HCT116 (cell line): Measurements from ENCODE around the gene IPO11.

Experiments
- CEBPB ChIP-seq: IDR thresholded peaks from 2 replicates; pipeline ENCODE4 v1.6.1; 2012; ENCODE audit warnings: low read depth
- CTCF ChIP-seq, 3 experiments: fragments of 200-600 bp in 1 of 3; sonication (generic) in 1 of 3; IDR thresholded peaks in 2 of 3; conservative IDR thresholded peaks in 1 of 3; 2 replicates each; pipeline ENCODE4 v1.5.1; 2012 to 2017; ENCODE audit warnings: low read depth in 2 of 3, low read length in 2 of 3, antibody characterized with exemption in 1 of 3, borderline replicate concordance in 1 of 3, control low read depth in 1 of 3, mild to moderate bottlenecking in 1 of 3, mixed read lengths in 1 of 3, mixed run types in 1 of 3, moderate library complexity in 1 of 3; ENCODE audit not compliant: insufficient read depth in 1 of 3
- ELF1 ChIP-seq: IDR thresholded peaks from 2 replicates; pipeline ENCODE4 v1.6.1; 2012; ENCODE audit warnings: low read depth, borderline replicate concordance
- FOSL1 ChIP-seq: IDR thresholded peaks from 2 replicates; pipeline ENCODE4 v1.6.1; 2012; ENCODE audit warnings: low read depth
- POLR2A ChIP-seq: IDR thresholded peaks from 2 replicates; pipeline ENCODE4 v1.7.0; 2011; ENCODE audit warnings: borderline replicate concordance; ENCODE audit not compliant: insufficient read depth, insufficient read length; ENCODE audit errors: extremely low read depth
- SP1 ChIP-seq: IDR thresholded peaks from 2 replicates; pipeline ENCODE4 v1.6.1; 2012; ENCODE audit warnings: low read depth
- SRF ChIP-seq: IDR thresholded peaks from 2 replicates; pipeline ENCODE4 v1.6.1; 2012; ENCODE audit warnings: low read depth
- ZBTB33 ChIP-seq: IDR thresholded peaks from 2 replicates; pipeline ENCODE4 v1.6.1; 2011; ENCODE audit warnings: mild to moderate bottlenecking, low read length, moderate library complexity; ENCODE audit not compliant: insufficient replicate concordance; ENCODE audit errors: extremely low read depth

GRCh38 chr5:62594364-62594984, 181.9 kb downstream of the IPO11 start:
- TF ChIP-seq POLR2A = no peak
- TF ChIP-seq ELF1 = no peak
- no peak for TF ChIP-seq CTCF (IDR thresholded peaks at IDR 0.05 in 2 of 3, conservative IDR thresholded peaks at IDR 0.05 in 1 of 3; ENCODE audit: borderline replicate concordance in 1 of 3, insufficient read depth in 1 of 3, low read depth in 2 of 3, low read length in 2 of 3)
- no peak for TF ChIP-seq CEBPB
- TF ChIP-seq ZBTB33 = no peak
- no peak for TF ChIP-seq SP1
- no peak for TF ChIP-seq SRF
- no peak for TF ChIP-seq FOSL1
